Endothelial cell of umbilical vein (primary cell): ENCODE data around the gene CSE1L.

Source experiments
- MAX ChIP-seq: IDR thresholded peaks from 2 replicates; pipeline ENCODE4 v1.6.1; 2011; ENCODE audit not compliant: insufficient read depth, insufficient read length
- POLR2AphosphoS5 ChIP-seq: IDR thresholded peaks from 2 replicates; pipeline ENCODE4 v1.6.1; 2012; ENCODE audit warnings: low read depth, mild to moderate bottlenecking, control low read depth, low read length, moderate library complexity; ENCODE audit not compliant: insufficient read depth
- TF ChIP-seq, protein P1 (sequence below), 2 donors: IDR thresholded peaks; 1 replicate in 1 of 2; 2 replicates in 1 of 2; pipeline ENCODE4 v1.5.1; 2011; ENCODE audit warnings: low read length in 2 of 2, mild to moderate bottlenecking in 2 of 2, moderate library complexity in 2 of 2, control low read depth in 1 of 2, inconsistent platforms in 1 of 2, low read depth in 1 of 2; ENCODE audit not compliant: insufficient read depth in 1 of 2; ENCODE audit errors: extremely low read depth in 1 of 2

GRCh38 chr20:49119988-49120387 is 73.9 kb downstream of the CSE1L start:
- TF ChIP-seq MAX (no peak), POLR2AphosphoS5 (no peak)
- TF ChIP-seq, protein P1, sequence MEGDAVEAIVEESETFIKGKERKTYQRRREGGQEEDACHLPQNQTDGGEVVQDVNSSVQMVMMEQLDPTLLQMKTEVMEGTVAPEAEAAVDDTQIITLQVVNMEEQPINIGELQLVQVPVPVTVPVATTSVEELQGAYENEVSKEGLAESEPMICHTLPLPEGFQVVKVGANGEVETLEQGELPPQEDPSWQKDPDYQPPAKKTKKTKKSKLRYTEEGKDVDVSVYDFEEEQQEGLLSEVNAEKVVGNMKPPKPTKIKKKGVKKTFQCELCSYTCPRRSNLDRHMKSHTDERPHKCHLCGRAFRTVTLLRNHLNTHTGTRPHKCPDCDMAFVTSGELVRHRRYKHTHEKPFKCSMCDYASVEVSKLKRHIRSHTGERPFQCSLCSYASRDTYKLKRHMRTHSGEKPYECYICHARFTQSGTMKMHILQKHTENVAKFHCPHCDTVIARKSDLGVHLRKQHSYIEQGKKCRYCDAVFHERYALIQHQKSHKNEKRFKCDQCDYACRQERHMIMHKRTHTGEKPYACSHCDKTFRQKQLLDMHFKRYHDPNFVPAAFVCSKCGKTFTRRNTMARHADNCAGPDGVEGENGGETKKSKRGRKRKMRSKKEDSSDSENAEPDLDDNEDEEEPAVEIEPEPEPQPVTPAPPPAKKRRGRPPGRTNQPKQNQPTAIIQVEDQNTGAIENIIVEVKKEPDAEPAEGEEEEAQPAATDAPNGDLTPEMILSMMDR (IDR thresholded peaks at IDR 0.05; ENCODE audit: extremely low read depth in 1 of 2, insufficient read depth in 1 of 2, low read depth in 1 of 2, low read length in 2 of 2), result no peak
